PC-9 (cell line): ENCODE measurements around the gene CLPTM1. TPM values are rescaled to one million over a fixed set of nuclear protein-coding genes. Genes with fewer than 3 reads are reported as not detected.

Experiments used
- BruUV-seq: library from RNA; stranded (reverse); fragments of 400-500 nt; replicated peaks from 2 replicates; lab custom pipeline; 2021; lab: Mats Ljungman, UMichigan
- CTCF ChIA-PET: fragments of 300-600 bp; sonication (Branson Sonifier 250); formaldehyde crosslinking; loops from one replicate; lab custom pipeline; 2022; ENCODE audit warnings: antibody characterized with exemption; lab: Charles Lee
- POLR2A ChIA-PET: fragments of 300-600 bp; sonication (Branson Sonifier 250); formaldehyde crosslinking; loops from one replicate; lab custom pipeline; 2022; ENCODE audit warnings: antibody characterized with exemption; ENCODE audit not compliant: unreplicated experiment; lab: Charles Lee
- DNase-seq, 2 experiments: peaks; one replicate each; pipeline versions ENCODE4 v3.0.0 to v3.0.0-alpha.2; 2015 to 2022; ENCODE audit warnings: mixed read lengths in 1 of 2
- H2AFZ ChIP-seq: fragments of 200-600 bp; sonication (generic); 2 replicates; pipeline ENCODE4 v1.8.1; 2017; ENCODE audit warnings: antibody characterized with exemption
- H3F3A ChIP-seq: fragments of 200-600 bp; sonication (generic); 2 replicates; pipeline ENCODE4 v1.8.1; 2017; ENCODE audit warnings: antibody characterized with exemption, mild to moderate bottlenecking, low read depth; ENCODE audit not compliant: insufficient read depth
- H3K27ac ChIP-seq: fragments of 200-600 bp; sonication (generic); 2 replicates; pipeline ENCODE4 v1.6.1; 2016; ENCODE audit warnings: mixed run types
- H3K27me3 ChIP-seq: fragments of 200-600 bp; sonication (generic); 2 replicates; pipeline ENCODE4 v1.6.1; 2016; ENCODE audit warnings: low read depth, mixed run types; ENCODE audit not compliant: insufficient read depth
- H3K36me3 ChIP-seq: fragments of 200-600 bp; sonication (generic); 2 replicates; pipeline ENCODE4 v1.6.1; 2016; ENCODE audit warnings: low read depth, mixed run types
- H3K4me1 ChIP-seq: fragments of 200-600 bp; sonication (generic); replicated peaks from 2 replicates; pipeline ENCODE4 v1.6.1; 2016; ENCODE audit warnings: mixed run types; ENCODE audit not compliant: insufficient read depth
- H3K4me2 ChIP-seq: fragments of 200-600 bp; sonication (generic); 2 replicates; pipeline ENCODE4 v1.6.1; 2017; ENCODE audit warnings: mixed run types
- H3K4me3 ChIP-seq: fragments of 200-600 bp; sonication (generic); 2 replicates; pipeline ENCODE4 v1.6.1; 2016; ENCODE audit warnings: mixed run types
- H3K79me2 ChIP-seq: fragments of 200-600 bp; sonication (generic); 2 replicates; pipeline ENCODE4 v1.6.1; 2017; ENCODE audit warnings: low read depth, mixed run types
- H3K9me2 ChIP-seq: fragments of 200-600 bp; sonication (generic); 2 replicates; pipeline ENCODE4 v1.8.1; 2017; ENCODE audit warnings: mild to moderate bottlenecking; ENCODE audit not compliant: insufficient read depth
- H3K9me3 ChIP-seq: fragments of 200-600 bp; sonication (generic); 2 replicates; pipeline ENCODE4 v1.8.1; 2016; ENCODE audit warnings: low read depth; ENCODE audit not compliant: insufficient read depth
- H4K20me1 ChIP-seq: fragments of 200-600 bp; sonication (generic); 2 replicates; pipeline ENCODE4 v1.8.1; 2017; ENCODE audit not compliant: insufficient read depth
- EZH2 ChIP-seq: fragments of 200-600 bp; sonication (generic); IDR thresholded peaks from 2 replicates; pipeline ENCODE4 v1.8.0; 2017; ENCODE audit warnings: antibody characterized with exemption, low read depth
- intact Hi-C: fragments of 100-400 bp; cut with micrococcal nuclease; formaldehyde crosslinking; loops from one replicate; pipeline ENCODE4 v1.10.0; 2022; ENCODE audit not compliant: unreplicated experiment
- total RNA-seq: library from RNA; stranded (reverse); gene quantifications from 2 replicates; pipeline ENCODE4 v1.2.3, GENCODE V29; 2021
- TF ChIP-seq, protein P1 (sequence below): fragments of 200-600 bp; sonication (generic); conservative IDR thresholded peaks from 2 replicates; pipeline ENCODE4 v1.6.1; 2017; ENCODE audit warnings: mixed run types, antibody characterized with exemption, mild to moderate bottlenecking, moderate library complexity

CLPTM1 gene
- total RNA-seq, 1 experiment from 2014 or later, result 98.2 TPM

DNA sequence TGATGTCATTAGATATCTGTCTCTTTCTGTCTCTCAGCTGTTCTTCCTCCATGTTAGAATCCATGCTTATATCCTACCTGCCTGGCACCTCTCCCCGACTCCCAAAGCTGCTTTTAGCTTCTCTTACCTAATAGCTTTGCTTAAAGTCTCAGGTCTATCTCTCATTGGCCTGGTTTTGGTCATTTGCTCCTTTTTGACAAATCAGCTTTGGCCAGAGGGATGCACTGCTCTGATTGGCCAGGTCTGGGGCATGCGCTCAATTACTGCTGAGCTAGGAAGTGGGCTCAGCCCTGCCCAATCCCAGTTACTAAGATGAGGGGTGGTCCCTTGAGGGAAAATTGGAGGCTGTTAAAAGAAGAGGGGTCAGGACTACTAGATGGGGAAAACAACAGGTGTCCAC, 72.2 kb downstream of the CLPTM1 start:
- BruUV-seq, result no TSS peak
- Histone ChIP-seq H3K27ac (no peak overlapping the region), H3K4me1 (no peaks in the 10 kb centered on the region), H3K9me2 (no peaks in the 10 kb centered on the region), H3K4me3 (no peak overlapping the region), H3K4me2 (no peak overlapping the region), H2AFZ (no peak overlapping the region), H3K36me3 (no peaks in the 10 kb centered on the region), H3F3A (peaks cover 5% of the 10 kb centered on the region; the same call in 1 of the 2 replicates), H3K79me2 (no peaks in the 10 kb centered on the region), H4K20me1 (no peaks in the 10 kb centered on the region), H3K27me3 (no peaks in the 10 kb centered on the region), H3K9me3 (no peaks in the 10 kb centered on the region)
- intact Hi-C loops, result no loop called here
- no peak for DNase-seq
- ChIA-PET POLR2A (no interaction called here), CTCF (no interaction called here)
- no peak for TF ChIP-seq EZH2
- TF ChIP-seq, protein P1, sequence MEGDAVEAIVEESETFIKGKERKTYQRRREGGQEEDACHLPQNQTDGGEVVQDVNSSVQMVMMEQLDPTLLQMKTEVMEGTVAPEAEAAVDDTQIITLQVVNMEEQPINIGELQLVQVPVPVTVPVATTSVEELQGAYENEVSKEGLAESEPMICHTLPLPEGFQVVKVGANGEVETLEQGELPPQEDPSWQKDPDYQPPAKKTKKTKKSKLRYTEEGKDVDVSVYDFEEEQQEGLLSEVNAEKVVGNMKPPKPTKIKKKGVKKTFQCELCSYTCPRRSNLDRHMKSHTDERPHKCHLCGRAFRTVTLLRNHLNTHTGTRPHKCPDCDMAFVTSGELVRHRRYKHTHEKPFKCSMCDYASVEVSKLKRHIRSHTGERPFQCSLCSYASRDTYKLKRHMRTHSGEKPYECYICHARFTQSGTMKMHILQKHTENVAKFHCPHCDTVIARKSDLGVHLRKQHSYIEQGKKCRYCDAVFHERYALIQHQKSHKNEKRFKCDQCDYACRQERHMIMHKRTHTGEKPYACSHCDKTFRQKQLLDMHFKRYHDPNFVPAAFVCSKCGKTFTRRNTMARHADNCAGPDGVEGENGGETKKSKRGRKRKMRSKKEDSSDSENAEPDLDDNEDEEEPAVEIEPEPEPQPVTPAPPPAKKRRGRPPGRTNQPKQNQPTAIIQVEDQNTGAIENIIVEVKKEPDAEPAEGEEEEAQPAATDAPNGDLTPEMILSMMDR, result no peak

DNA sequence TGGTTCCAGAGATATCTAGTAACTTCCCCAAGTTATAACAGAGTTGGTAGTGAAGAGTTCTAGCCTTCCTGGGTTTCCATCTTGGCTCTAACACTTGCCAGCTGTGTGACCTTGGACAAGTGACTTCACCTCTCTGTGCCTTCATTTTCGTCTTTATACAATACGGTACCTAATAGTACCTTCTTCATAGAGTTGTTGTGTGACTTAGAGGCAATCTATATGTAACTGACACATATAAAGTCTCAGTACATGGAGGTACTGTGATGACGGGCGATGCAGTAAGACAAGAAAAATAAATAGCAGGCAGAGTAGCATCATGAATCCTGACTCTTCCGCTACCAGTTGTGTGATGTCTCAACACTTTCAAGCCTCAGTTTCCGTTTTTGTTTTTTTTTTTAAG, 75.6 kb downstream of the CLPTM1 start:
- H3K4me3 ChIP-seq, result no peak overlapping the region
- no peaks in the 10 kb centered on the region for H3K9me3 ChIP-seq
- DNase-seq, result no peak
- no peaks in the 10 kb centered on the region for H3K9me2 ChIP-seq
- H3K4me2 ChIP-seq, result no peak overlapping the region
- intact Hi-C loops, result no loop called here
- no peak overlapping the region for H2AFZ ChIP-seq
- no TSS peak for BruUV-seq
- no peaks in the 10 kb centered on the region for H3K27me3 ChIP-seq
- H3K79me2 ChIP-seq, result no peaks in the 10 kb centered on the region
- H3K4me1 ChIP-seq, result no peaks in the 10 kb centered on the region
- H4K20me1 ChIP-seq, result no peaks in the 10 kb centered on the region
- H3F3A ChIP-seq, result peaks cover 5% of the 10 kb centered on the region; the same call in 1 of the 2 replicates
- H3K27ac ChIP-seq, result no peak overlapping the region
- CTCF ChIA-PET, result interaction anchor here (0.6 kb wide), 1 partner anchor 185 kb away, joined by 4 read pairs; the partner anchor contains the start of gene NECTIN2
- H3K36me3 ChIP-seq, result no peaks in the 10 kb centered on the region
- TF ChIP-seq EZH2, result no peak
- TF ChIP-seq, protein P1, result no peak
- POLR2A ChIA-PET, result no interaction called here

DNA sequence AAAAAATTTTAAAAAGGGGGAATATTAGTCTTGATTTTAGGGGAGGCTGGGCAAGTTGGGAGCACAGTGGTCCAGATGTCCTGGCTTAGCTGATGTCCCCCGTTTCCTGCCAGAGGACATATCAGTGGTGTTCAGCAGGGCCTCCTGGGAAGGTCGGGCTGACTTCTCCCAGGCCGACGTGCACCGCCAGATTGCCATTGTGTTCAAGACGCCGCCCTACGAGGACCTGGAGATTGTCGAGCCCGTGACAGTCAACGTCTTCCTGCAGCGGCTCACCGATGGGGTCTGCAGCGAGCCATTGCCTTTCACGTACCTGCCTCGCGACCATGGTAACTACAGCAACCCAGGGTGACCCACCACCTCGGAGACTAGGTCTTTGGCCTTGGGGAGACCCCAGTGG, 77.2 kb downstream of the CLPTM1 start:
- no peak overlapping the region for H2AFZ ChIP-seq
- H3K4me3 ChIP-seq, result no peak overlapping the region
- H3K36me3 ChIP-seq, result no peaks in the 10 kb centered on the region
- DNase-seq, result no peak
- no peaks in the 10 kb centered on the region for H3K27me3 ChIP-seq
- H3K27ac ChIP-seq, result no peak overlapping the region
- H3K79me2 ChIP-seq, result no peaks in the 10 kb centered on the region
- CTCF ChIA-PET, result no interaction called here
- BruUV-seq, result no TSS peak
- no peak for TF ChIP-seq EZH2
- TF ChIP-seq, protein P1, result no peak
- POLR2A ChIA-PET, result no interaction called here
- no peaks in the 10 kb centered on the region for H3K9me2 ChIP-seq
- intact Hi-C loops, result no loop called here
- H3F3A ChIP-seq, result peaks cover 14% of the 10 kb centered on the region; the same call in 1 of the 2 replicates
- H4K20me1 ChIP-seq, result no peaks in the 10 kb centered on the region
- no peaks in the 10 kb centered on the region for H3K4me1 ChIP-seq
- H3K4me2 ChIP-seq, result no peak overlapping the region
- H3K9me3 ChIP-seq, result no peaks in the 10 kb centered on the region
